ENCODE measurements around the gene RIOK1.

RIOK1 gene

DNA sequence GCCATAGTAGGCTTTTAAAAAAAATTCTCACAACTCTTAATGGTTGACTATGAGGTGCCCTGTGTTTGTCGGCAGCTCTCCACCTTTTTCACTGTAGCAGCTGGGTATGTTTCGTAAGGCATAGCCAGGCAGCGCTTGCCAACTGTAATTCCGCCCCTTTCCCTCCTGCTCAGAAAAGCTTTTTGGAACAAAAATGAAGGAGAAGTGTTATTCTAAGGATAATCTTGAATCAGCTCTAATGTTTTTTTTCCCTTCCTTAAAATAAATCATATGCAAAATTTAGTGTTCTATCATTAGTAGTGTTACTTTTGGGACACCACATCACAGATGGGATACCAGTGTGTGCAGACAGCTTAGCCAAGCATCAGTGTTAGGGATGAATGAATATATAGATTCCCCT lies 21.2 kb downstream of the RIOK1 start:
- no peak for DNase-seq

DNA sequence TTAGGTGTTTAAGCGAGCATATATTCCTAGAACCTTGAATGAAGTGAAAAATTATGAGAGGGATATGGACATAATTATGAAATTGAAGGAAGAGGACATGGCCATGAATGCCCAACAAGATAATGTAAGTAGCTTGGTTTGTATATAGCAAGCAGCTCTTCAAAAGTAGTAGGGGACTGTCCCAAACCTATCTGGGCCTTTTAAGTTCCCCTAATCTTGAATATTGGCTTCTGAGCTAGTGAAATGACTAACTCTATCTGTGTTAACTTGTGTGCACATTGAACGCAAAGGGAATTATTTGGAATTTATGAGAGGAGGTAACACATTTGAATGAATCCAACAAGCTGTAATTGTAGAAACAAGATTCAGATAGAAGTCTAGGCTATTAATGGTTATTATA lies 21.7 kb downstream of the RIOK1 start:
- DNase-seq: no peak

DNA sequence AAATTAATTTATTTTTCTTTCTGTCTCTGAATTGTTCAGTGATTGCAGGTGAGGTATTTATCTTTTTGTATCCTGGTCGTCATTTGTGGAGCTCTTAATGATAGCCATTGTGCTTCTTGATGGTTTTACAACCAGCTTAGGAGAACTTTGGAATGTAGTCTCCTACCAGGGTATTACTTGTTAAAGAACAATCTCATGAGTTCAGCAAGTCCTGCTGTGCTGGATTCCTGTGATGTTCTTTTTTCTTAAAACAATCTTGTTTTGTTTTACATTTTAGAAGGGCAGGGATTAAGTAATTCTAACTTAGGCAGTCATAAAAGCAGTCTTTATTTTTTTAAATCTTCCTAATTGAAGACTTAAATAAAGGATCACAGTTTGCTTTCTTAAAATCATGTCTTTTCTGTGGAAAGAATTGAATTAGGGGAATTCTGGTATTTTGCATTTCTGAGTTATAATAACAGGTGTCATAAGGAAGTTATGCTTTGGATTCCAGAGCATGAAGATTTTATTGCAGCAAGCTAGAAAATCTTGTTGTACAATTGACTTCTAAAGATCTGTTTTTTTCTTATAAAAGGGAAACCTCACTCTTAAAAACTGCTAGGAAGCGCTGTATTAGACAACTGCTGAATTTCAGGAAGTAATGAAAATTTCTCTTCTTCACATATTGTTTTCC lies 23.7 kb downstream of the RIOK1 start:
- DNase-seq: no peak

DNA sequence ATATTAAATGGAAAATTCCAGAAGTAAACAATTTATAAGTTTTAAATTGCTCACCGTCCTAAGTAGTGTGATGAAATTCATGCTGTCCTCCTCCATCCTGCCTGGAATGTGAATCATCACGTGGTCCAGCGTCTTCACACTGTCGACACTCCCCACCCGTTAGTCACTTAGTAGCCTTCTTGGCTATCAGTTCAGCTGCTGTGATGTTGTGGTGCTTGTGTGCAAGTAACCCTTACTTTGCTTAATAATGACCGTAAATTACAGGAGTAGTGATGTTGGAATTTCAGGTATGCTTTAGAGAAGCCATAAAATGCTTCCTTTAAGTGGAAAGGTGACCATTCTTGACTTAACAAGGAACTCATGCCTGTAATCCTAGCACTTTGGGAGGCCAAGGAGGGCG lies 25.2 kb downstream of the RIOK1 start:
- no peak for DNase-seq

DNA sequence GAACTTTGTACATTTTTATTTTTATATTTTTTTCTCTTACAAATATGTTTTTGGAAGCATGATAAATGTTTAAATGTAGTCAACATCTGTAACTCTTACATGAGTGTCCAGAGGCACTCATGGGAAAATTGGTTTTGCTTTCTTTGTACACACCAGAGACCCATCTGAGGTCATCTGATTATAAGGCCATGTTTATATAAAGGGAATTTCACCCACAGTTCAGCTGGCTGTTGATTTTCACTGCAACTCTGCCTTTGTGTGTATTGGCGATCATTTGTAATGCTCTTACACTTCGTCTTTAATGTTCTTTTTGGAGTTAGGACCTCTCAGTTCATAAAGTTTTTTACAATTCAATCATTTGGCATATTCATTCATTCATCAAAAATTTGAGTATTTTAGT lies 28.1 kb downstream of the RIOK1 start:
- no peak for DNase-seq

DNA sequence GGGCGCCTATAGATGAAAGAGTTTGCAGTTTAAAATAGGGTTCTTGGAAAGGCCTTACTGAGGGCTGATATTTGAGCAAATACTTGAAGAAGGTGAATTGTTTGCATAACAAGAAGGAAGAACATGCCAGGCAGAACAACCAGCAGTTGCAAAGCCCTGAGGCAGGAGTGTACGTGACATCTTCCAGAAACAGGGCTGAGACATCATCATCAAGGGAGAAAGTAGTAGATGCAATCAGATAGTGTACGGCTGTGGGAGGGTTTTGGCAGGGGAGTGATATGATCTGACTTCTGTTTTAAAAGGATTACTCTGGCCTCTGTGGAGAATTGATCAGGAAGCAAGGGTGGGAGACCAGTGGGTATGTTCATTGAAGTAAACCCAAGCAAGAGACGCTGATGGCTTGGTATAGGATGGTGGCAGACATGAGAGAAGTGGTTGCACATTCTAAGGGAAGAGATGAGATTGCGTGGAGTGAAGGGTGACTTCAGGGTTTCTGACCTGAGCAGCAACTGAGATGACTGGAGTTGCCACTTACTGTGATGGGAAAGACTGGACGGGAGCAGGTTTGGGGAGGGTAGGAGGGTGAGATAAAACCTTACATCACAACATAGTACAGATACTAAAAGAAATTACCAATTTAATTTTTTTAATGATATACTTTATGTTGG lies 28.8 kb downstream of the RIOK1 start:
- no peak for DNase-seq

DNA sequence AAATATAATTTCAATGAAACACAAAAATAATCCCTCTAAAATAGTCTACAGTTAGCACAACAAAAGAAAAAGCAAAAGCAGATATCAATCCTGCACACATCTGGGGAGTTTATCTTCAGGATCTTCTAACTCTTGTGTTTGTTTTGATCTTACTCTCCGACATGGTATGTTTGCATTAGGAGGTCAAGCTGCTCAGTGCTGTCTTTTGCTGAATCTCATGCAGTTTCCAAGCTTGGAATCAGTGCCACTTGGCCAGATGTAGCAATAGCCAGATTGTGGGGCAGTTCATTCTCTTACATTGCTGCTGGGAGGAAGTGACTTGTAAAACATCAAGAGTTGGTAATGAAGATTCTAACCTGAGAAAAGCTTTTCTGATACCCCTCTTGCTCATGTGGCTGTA lies 29.5 kb downstream of the RIOK1 start:
- no peak for DNase-seq

DNA sequence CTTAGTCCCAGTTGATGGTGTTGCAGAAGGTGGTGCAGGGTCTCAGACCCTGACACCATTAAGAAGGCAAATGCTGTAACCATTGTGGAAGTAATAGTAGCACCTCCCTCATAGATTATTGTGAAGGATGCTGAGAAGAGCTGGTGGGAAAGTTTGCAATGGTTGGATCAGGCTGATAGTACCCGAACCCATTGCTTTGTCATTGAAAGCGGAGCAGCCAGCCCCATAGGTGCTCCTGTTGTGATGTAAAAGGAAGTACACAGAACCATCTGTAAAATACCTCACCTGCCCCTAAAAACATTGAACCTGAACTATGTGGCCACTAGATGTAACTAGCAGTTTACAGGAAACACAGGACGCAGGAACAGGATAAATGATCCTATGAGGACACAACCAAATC lies 31.5 kb downstream of the RIOK1 start:
- DNase-seq: no peak

DNA sequence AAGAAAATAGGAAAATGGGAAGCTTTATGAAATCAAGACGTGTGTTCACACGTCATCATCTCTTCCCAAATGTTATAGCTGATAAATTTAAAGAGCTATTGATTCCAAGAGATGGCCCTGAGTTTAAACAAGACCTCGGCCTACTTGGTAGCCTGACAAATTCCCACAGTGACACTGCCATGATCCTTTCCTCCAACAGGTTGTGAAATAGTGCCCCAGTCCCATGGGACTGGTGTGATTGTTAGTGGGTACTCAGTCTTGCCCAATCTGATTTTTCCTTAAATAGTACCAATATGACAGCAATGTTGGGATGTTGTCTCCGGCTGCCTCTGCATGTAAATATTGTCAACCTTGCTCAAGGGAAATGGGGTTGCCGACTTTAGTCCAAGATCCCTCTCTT lies 34.5 kb downstream of the RIOK1 start:
- no peak for DNase-seq

DNA sequence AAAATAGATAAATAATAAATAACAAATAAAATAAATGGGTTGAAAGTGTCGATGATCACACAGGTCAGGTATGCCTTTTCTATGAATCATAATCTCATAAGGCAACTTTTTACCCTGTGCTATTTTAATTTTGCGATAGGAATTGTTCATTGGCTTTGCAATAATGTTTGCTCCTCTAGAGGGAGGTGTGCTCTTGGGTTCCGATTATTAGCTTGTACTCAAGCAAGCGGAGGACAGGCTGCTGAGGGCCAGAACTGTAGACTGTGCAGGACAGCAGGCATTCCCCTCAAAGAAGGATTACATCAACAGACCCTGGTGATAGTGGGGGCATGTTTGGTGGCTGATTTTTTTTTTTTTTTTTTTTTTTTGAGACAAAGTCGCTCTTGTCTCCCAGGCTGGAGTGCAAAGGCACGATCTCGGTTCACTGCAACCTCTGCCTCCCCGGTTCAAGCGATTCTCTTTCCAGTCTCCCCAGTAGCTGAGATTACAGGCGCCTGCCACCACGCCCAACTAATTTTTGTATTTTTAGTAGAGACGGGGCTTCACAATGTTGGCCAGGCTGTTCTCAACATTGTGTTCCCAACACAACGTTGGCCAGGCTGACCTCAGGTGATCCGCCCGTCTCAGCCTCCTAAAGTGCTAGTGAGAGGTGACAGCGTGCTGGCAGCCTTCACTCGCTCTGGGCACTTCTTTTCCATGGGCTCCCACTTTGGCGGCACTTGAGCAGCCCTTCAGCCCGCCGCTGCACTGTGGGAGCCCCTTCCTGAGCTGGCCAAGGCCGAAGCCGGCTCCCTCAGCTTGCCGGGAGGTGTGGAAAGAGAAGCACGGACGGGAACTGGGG lies 35.6 kb downstream of the RIOK1 start:
- DNase-seq: no peak

DNA sequence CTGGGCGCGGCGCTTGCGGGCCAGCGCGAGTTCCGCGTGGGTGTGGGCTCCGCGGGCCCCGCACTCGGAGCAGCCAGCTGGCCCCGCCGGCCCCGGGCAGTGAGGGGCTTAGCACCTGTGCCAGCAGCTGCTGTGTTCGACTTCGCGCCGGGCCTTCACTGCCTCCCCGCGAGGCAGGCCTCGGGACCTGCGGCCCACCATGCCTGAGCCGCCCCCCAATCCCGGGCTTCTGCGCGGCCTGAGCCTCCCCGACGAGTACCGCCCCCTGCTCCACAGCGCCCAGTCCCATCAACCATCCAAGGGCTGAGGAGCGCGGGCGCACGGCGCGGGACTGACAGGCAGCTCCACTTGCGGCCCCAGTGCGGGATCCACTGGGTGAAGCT lies 36.2 kb downstream of the RIOK1 start:
- no peak for DNase-seq

DNA sequence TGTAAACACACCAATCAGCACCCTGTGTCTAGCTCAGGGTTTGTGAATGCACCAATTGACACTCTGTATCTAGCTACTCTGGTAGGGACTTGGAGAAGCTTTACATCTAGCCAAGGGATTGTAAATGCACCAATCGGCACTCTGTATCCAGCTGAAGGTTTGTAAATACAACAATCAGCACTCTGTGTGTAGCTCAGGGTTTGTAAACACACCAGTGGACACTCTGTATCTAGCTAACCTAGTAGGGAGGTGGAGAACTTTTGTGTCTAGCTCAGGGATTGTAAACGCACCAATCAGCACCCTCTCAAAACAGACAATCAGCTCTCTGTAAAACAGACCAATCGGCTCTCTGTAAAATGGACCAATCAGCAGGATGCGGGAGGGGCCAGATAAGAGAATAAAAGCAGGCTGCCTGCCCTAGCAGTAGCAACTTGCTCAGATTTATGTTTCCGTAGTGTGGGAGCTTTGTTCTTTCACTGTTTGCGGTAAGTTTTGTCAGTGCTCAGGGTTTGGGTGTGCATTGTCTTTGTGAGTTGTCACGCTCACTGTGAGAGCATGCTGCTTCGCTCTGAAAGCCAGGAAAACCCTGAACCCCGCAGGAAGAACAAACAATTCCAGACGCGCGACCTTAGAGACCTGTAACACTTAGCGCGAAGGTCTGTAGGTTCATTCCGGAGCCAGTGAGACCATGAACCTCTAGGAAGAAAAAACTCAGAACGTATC lies 37.0 kb downstream of the RIOK1 start:
- no peak for DNase-seq

DNA sequence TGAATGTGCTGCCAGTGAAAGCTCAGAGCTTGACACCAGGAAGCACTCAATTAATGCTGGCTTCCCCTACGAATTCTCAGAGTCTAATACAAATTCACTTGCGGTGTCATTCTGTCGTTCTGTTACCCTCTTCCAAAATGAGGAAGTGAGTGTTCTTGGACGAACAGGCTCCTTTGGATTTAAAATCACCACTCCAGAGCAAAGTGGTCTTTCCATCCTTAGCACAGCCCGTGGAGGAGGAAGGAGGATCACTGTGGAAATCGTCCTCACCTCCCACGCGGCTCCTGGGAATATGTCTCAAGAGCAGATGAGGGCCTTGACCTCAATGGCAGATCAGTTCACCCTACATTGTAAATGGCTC lies 41.7 kb downstream of the RIOK1 start:
- DNase-seq: no peak

DNA sequence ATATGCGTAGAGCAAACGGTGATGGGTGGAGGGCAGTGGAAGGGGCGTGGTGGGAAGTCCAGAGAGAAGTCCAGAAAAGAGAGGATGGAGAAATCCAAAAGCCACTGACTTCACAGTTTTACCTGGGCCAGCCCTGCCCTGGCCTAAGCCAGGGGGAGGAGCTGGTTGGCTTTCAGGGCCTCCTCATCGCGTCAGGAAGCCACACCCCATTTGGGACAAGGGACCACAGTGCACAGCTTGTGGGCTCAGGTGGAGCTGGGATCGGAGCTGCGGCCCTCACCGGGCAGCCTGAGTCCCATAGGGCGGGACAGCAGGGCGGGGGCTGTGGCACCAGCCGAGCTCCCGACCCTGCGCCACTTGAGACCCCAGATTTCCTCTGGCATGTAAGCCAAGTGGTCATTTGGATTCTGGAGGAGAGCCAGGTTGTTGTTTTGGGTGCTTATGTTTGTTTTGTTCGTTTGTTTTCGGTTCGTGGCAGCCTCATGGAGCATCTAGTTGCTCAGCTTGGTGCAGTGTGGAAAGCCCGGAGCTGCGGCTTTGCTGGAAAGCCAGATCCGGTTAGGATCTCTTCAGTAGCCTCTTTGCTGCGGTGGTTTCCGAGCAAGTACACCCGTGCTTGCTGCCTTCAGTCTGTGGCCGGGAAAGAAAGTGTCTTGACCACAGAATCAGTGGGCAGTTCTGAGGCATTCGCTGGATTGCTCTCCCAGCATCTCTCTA lies 42.2 kb downstream of the RIOK1 start:
- DNase-seq: no peak

DNA sequence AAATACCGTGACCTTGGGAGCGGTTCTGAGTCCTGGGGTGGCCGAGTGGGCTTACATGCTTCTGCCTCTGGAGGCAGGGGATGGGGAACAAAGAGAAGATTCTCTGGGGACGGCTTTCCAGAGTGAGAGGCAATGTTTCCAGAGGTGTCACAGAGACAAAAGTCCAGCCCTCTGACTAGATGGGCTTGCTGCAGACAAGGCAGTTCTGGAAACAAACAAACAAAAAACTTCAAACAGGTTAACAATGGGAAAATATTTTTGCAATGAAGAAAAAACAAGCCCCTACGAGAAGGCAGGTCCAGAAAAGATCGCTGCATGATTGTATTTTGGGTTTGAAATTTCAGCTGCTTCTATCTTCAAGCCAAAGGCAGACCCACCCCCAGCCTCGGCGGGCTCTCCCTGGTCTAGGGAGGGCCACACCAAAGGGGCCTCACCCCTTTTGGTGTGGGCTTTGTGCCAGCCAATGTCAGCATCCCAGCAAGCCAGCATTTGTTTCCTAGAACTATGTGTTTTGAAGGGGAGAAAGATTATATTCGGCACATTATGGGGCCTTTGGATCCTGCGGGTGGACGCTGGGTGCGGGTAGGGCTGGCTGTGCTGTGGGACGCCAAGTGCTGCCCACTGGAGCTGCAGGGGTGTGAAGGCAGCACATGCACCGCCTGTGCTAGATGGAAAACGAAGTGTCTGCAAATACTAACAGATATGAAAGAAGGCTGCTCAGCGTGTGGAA lies 42.9 kb downstream of the RIOK1 start:
- no peak for DNase-seq

DNA sequence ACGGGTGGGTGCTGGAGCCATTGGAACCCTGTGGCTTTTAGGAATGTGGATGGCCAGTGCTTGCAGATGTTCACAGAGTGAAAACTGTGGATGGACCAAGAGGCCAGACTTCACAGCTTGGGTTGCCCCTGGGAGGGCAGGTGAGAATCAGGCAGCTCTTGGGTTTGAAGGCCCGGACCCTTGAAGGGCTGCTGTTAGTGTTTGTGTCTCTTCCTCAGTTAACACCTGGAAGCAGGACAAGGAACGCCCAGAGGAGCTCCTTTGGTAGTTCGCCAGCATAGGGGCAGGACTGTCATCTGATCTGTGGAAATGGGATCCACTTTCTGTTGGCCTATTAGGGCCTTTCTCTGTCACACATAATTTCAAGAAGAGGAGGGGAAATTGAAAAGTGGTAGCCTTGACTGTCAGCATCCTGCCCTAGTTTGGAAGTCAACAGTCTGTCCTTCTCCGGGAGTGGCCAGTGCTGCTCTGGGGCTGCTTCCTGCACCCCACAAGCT lies 43.6 kb downstream of the RIOK1 start:
- DNase-seq: no peak

DNA sequence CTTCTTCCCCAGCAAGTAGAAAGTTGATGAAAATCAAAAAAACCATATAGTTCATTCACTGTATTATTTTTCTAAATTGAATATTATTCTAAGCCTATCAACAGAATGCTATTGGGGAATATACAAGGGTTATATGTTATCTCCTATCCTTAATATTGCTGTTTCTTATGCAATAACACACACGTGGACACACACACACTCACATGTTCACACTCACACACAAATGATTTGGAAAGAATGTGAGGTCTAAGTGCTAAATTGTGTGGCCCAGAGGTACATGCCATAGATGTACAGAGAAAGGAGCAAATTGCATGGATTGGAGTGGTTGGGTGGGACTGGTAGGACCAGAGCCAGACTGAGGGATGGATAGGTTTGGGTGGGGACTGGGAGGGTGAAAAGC lies 45.1 kb downstream of the RIOK1 start:
- DNase-seq: no peak

DNA sequence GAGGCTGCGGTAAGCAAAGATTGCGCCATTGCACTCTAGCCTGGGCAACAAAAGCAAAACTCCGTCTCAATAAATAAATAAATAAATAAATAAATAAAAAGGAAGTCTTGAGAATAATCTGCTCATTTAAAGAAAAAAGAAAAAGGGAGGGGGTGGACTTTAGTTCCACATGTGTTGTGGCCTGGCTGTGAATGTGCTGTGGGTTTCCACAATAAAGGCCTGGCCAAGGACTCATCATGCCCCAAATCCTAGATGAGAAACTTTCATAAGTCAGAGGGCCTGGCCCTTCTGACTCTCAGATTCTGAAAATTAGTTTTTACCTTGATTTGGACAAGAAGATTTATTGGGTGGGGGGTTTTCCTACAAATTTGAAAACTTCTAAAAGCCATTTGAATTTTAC lies 48.4 kb downstream of the RIOK1 start:
- DNase-seq: no peak

DNA sequence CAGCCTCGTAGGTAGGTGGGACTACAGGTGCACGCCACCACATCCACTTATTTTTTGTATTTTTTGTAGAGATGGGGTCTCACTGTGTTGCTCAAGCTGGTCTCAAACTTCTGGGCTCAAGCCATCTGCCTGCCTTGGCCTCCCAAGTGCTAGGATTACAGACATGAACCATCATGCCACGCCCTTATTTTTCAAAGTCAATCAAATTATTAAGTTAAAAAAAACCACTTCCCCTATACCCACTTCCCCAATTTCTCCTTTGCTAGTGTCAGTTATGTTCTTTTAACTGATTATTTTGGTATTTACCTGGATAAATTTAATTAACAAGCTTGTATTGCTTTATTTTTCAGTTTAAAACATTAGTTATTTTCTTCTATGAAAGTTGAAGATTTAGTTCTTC lies 49.6 kb downstream of the RIOK1 start:
- no peak for DNase-seq

DNA sequence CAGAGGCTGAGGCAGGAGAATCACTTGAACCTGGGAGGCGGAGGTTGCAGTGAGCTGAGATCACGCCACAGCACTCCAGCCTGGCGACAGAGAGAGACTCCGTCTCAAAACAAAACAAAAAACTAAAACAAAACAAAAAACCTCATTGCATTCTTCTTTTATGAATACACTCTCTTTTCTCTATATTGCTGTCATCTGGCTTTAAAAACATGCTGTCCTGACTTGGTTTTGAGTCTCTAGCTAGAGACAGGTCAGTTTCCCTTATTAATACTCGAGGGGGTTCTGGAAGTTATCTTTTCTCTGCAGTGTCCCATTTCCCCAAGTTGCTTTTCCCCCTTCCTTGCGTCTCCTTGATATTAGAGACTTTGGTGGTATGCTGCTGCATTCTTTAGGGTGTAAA lies 50.9 kb downstream of the RIOK1 start:
- no peak for DNase-seq

DNA sequence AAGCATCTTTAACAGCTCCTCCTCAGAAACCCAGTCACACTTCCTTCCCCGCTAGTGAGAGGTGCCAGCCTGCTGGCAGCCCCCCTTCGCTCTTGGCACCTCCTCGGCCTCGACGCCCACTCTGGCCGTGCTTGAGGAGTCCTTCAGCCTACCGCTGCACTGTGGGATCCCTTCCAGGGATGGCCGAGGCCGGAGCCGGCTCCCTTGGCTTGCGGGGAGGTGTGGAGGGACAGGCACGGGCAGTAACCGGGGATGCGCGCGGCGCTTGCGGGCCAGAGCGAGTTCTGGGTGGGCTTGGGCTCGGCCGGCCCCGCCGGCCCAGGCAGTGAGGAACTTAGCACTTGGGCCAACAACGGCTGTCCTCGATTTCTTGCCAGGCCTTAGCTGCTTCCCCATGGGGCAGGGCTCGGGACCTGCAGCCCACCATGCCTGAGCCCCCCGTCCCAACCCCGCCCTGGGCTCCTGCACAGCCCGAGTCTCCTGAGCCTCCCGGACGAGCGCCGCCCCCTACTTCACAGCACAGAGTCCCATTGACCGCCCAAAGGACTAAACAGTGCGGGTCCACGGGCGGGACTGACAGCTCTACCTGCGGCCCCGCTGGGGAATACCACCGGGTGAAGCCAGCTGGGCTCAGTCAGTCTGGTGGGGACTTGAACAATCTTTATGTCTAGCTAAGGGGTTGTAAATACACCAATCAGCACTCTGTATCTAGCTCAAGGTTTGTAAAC lies 51.6 kb downstream of the RIOK1 start:
- DNase-seq: no peak
